OCI-M1 (cell line): ENCODE data around the gene DNAJC6.

ENCODE experiments used
- DNase-seq: peaks from one replicate; lab custom pipeline; 2025; lab: John Stamatoyannopoulos, UW

The DNAJC6 gene

GRCh38 chr1:65292861-65293593 is 16.3 kb upstream of the DNAJC6 start:
- DNase-seq: peak; percentile 98

- DNase-seq: no peak
These were observed 11.6 kb upstream of the DNAJC6 start for GRCh38 chr1:65297706-65298105.

GRCh38 chr1:65299328-65299727 is 10.0 kb upstream of the DNAJC6 start:
- DNase-seq: no peak

DNA sequence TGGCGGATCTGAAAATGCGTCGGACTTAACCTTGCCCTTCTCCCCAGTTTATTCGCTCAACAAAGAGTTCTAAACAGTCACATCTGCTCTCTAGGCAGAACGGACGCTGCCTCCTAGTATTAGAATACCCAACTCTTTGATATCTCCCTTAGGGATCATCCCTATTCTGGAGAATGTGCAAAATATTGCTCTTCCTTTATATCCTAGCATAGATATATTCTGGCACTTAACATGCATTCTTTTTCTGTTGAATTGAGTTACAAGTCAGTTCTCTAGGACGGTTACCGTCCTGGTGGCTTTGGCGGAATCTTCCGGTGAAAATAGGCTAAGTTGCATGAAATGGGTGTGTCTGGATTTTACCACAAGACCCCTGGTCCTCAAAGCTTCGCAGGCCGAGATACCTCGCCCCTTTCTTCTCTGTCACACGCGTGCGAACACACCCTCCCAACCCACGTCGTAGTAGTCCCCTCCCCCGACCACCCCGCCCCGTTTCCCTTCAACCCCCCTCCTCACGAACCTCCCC is 501 bp upstream of the DNAJC6 start:
- no peak for DNase-seq

DNA sequence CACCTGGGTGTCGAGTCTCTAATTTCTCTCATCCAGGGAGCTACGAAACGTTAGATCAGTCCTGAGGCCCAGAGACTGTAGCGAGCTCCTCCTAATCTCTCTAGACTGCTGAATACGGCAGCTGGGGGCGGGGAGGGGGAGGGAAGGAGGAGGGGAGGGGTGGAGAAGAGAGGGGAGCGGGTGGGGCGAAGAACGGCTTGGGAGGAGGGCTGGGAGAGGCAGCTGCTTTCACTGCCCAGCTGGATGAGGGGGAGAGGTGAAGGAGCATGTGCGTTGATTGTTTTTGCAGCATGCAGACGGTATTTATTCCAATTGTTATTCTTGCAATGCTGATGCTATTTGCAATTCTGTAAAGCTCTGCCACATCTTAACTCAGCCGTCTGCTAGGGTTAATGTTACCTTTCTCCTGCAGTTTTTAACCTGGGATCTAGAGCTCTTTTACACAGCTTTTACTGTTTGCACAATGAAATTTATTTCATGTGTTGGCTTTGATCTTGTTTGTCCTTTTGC is 790 bp downstream of the DNAJC6 start:
- peak; percentile 84 for DNase-seq

GRCh38 chr1:65311760-65312159 is 2.4 kb downstream of the DNAJC6 start:
- DNase-seq: peak; percentile 20

DNA sequence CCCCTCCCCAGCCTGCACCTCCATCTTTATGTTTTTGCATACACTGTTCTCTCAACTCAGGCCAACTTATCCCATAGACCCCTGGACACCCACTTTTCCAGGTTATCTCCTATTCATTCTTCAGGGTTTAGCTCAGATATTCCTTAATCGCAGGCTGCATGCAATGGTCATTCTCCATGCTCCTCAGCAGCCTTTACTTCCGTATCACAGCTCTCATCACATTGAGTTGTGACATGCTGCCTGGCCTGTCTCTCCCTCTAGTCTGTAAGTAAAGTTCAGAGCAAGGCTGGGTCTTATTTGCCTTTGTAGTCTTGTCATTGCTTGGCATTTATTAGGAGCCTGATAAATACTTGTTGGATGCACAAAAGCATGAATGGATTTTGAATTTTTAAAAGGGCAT is 6.9 kb downstream of the DNAJC6 start:
- DNase-seq: peak; percentile 36

- peak; percentile 95 for DNase-seq
These were observed 8.7 kb downstream of the DNAJC6 start for GRCh38 chr1:65317866-65318653.

GRCh38 chr1:65319141-65319540 is 9.8 kb downstream of the DNAJC6 start:
- no peak for DNase-seq

DNA sequence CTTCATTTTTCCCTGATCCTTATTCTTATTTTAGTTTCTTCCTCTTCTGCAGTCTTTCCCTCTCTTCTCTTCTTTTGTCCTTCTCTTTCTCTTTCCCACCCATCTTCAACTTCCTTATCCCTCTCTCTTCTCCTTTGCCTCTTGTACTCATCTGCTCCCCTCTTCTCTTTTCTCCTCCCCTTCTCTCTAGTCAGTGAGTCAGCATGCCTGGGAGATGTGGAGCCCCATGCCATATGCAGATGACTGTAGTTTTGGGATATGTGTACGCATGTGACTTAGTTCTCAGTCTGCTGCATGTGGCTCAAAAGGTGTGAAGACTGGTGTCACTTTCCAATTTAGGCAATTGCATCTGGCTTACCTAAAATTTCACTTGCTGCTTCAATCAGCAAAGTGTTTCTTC is 10.4 kb downstream of the DNAJC6 start:
- no peak for DNase-seq

GRCh38 chr1:65321879-65322278 is 12.5 kb downstream of the DNAJC6 start:
- DNase-seq: no peak

DNA sequence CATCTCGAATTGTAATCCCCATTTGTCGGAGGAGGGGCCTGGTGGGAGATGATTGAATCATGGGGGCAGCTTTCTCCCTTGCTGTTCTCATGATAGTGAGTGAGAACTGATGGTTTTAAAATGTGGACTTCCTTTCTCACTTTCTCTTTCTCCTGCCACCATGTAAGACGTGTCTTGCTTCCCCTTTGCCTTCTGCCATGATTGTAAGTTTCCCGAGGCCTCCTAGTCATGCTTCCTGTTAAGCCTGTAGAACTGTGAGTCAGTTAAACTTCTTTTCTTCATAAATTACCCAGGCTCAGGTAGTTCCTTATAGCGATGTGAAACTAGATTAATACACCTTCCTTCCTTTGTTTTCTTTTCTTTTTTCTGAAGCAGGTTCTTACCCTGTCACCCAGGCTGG is 13.9 kb downstream of the DNAJC6 start:
- DNase-seq: peak; percentile 80

- DNase-seq: no peak
These were observed 20.7 kb downstream of the DNAJC6 start for GRCh38 chr1:65330021-65330420.

GRCh38 chr1:65330822-65331221 is 21.5 kb downstream of the DNAJC6 start:
- DNase-seq: no peak

DNA sequence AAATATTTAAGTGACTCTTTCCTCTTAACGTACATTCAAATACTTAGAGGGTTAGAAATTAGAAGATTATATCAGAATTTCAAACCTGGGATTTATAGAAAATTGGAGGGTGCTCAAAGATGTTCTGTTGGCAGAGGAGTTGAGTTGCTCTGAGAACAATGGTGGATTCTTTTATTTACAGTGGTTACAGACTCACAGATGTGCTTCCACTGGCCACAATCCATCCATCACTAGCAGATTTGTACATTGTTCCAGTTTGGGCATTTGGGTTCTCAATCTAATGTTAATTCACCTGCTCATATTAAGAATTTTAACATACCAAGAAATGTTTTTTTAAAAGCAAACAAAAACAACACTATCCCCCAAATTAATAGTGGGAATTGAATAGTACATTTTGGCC is 23.5 kb downstream of the DNAJC6 start:
- DNase-seq: no peak

- DNase-seq: no peak
These were observed 24.7 kb downstream of the DNAJC6 start for GRCh38 chr1:65334081-65334480.

DNA sequence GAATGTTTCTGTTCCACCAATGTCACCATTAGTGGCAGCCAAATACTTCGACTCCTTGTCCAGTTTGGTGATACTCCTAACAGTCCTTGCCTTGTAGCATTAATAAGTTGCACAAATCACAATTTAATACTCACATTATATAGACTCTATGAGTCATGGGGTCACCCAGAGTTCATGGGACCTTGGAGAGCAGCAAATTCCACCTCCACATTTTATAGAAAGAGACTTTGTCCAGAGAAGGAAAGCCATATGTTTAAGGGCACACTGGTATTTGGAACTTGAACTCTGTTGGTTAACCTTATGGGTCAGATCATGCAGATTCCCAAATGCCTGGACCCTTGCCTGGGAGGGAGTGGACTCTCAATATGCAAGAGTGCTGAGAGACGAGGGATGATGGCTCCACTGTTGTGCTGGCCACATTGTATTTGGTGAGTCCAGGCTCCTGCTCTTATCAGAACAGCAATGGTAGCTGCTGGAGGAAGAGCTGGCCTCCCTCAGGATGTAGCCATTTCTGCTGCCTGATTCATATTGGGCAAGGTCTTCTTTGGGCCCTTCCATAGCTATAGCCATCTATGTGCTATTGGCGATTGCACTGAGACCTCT is 30.6 kb downstream of the DNAJC6 start:
- peak; percentile 23 for DNase-seq

DNA sequence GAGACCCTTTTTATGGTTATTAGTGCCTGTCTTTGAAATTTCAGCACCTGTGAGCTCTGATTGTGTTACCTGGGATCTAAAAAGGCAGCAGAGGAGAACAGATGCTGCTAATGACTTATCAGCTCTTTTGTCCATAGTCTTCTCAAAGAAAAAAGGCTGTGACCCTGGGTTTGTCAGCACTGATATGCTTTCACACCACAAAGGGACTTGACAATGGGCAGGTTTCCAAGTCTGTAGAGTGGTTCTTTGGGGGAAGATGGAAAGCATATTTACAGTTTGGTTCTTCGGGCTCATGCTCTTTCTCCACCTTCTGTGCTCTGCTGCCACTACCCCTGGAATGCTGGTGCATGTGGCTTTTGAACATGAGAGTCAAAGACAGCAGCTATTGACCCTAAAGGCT is 32.0 kb downstream of the DNAJC6 start:
- peak; percentile 44 for DNase-seq

DNA sequence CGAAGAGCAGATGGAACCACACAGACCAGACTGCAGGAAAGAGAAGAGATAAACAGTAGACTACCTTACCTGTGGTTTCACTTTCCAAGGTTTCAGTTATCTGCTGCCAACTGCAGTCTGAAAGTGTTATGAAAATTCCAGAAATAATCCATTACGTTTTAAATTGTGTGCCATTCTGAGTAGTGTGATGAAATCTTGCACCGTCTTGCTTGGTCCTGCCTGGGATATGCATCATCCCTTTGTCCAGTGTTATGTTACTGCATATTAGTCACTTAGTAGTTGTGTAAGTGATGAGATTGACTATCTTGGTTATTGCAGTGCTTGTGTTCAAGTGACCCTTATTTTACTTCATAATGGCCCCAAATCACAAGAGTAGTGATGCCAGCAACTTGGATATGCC is 33.9 kb downstream of the DNAJC6 start:
- DNase-seq: peak; percentile 57

DNA sequence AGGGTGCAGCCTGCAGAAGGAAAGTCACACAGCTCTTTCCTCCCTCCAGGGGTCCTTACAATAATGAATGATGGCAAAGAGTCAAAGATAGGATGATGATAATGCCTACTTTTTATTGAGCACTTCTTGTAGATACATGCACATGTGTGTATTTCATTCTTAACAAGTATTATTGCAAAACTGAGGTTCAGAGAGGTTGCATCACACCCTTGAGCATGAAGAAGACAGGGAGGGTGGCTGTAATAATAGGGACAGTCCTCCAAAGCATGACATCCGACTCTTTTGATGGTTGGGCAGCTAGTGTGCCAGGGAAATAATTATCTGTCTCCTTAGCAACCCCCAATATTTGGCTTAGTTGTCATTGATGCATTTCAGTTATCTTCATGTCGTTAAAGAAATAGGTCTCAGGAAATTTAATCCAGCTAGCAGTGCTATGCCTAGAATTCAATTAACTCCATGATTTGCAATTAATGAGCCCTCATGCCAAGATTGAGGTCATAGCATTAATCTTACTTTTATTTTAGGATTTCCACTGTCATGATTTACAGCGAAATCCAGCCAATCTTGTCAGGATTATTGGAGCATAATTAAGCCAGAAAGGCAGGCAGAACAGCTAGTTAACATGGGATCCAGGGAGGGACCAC is 35.0 kb downstream of the DNAJC6 start:
- no peak for DNase-seq

DNA sequence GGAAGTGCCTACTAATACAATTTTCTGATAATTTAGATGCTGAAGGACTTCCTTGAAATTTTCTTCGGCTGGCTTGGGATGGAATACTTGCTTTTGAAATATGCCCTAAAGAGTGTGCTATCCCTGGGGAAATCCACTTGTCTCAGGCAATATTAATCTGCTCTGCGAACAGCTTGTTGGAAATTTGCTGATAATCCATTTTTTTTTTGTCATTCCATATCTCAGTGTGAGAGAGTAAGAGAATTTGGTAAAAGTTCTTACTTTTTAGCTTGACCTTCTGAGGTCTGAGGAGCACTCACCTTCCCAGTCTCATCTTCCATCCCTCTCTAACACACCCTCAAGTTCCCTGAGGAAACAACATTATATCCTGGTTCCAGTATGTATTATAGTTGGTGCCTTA is 36.8 kb downstream of the DNAJC6 start:
- no peak for DNase-seq

- no peak for DNase-seq
These were observed 45.8 kb downstream of the DNAJC6 start for GRCh38 chr1:65355031-65355712.
